Activated CD8-positive, alpha-beta memory T cell treated with anti-CD3 and anti-CD28 coated beads, Interleukin-2, amount 50 U/mL, for 24 hours (primary cell): ENCODE data around the gene LINS1.

Experiments used
- DNase-seq: peaks from one replicate; pipeline ENCODE4 v3.0.0-alpha.2; 2020; ENCODE audit errors: extremely low read depth

Gene LINS1

GRCh38 chr15:100553468-100553867 lies 48.5 kb downstream of the LINS1 start:
- no peak for DNase-seq

GRCh38 chr15:100547961-100548360 lies 54.0 kb downstream of the LINS1 start:
- DNase-seq: no peak

- no peak for DNase-seq
These were observed 57.0 kb downstream of the LINS1 start for GRCh38 chr15:100544946-100545345.

GRCh38 chr15:100544338-100544841 lies 57.6 kb downstream of the LINS1 start:
- no peak for DNase-seq

- DNase-seq: no peak
These were observed 59.7 kb downstream of the LINS1 start for GRCh38 chr15:100542290-100542689.

GRCh38 chr15:100537331-100537730 lies 64.7 kb downstream of the LINS1 start:
- DNase-seq: no peak

- no peak for DNase-seq
These were observed 65.3 kb downstream of the LINS1 start for GRCh38 chr15:100536733-100537132.

- no peak for DNase-seq
These were observed 68.1 kb downstream of the LINS1 start for GRCh38 chr15:100533886-100534285.

- DNase-seq: no peak
These were observed 70.1 kb downstream of the LINS1 start for GRCh38 chr15:100531823-100532327.

- no peak for DNase-seq
These were observed 70.8 kb downstream of the LINS1 start for GRCh38 chr15:100531204-100531603.

- no peak for DNase-seq
These were observed 72.4 kb downstream of the LINS1 start for GRCh38 chr15:100529556-100529955.

GRCh38 chr15:100528833-100529428 lies 73.1 kb downstream of the LINS1 start, which contains the start of gene CERS3:
Gene CERS3, minus strand, starts transcription at chr15:100528950. Its CDS starts 27,101 bp downstream, at chr15:100501849.
- DNase-seq: no peak

- no peak for DNase-seq
These were observed 75.9 kb downstream of the LINS1 start for GRCh38 chr15:100526027-100526481.

GRCh38 chr15:100525436-100525835 lies 76.5 kb downstream of the LINS1 start:
- no peak for DNase-seq

GRCh38 chr15:100524326-100524725 lies 77.7 kb downstream of the LINS1 start:
- DNase-seq: no peak

- no peak for DNase-seq
These were observed 80.1 kb downstream of the LINS1 start for GRCh38 chr15:100521907-100522306.

GRCh38 chr15:100520132-100520921 lies 81.7 kb downstream of the LINS1 start:
- DNase-seq: no peak

GRCh38 chr15:100517846-100518245 lies 84.1 kb downstream of the LINS1 start:
- DNase-seq: no peak
